Prostate gland (tissue), 2 donors: Measurements from ENCODE around the gene ANKRD36. TPM values are rescaled to one million over a fixed set of nuclear protein-coding genes. Genes with fewer than 3 reads are reported as not detected.
A peak's percentile ranks its signal among the peaks of the same experiment; 100 is the strongest.
"Not testable (repeated sequence)": the region's sequence is repeated elsewhere in the genome, so short reads cannot be mapped to it uniquely, and the experiment has no call there.

Experiments used
- DNase-seq: peaks from one replicate; pipeline ENCODE4 v3.0.0-alpha.2; 2019; ENCODE audit warnings: low spot score
- H3K27ac ChIP-seq, 2 donors: fragments of 200-600 bp; sonication (generic); 2 replicates each; pipeline ENCODE4 v1.5.1; 2017 to 2019
- H3K27me3 ChIP-seq: fragments of 200-600 bp; sonication (generic); replicated peaks from 2 replicates; pipeline ENCODE4 v1.5.1; 2019; ENCODE audit not compliant: insufficient read depth
- H3K36me3 ChIP-seq, 2 donors: fragments of 200-600 bp; sonication (generic); 1 replicate in 1 of 2; 2 replicates in 1 of 2; pipeline versions ENCODE4 v1.5.1 to v1.8.1; 2017 to 2019
- H3K4me1 ChIP-seq: fragments of 200-600 bp; sonication (generic); replicated peaks from 2 replicates; pipeline ENCODE4 v1.5.1; 2019
- H3K4me3 ChIP-seq, 2 donors: fragments of 200-600 bp; sonication (generic); 2 replicates each; pipeline ENCODE4 v1.5.1; 2017 to 2019
- H3K9me3 ChIP-seq: fragments of 200-600 bp; sonication (generic); 2 replicates; pipeline ENCODE4 v1.5.1; 2017
- CTCF ChIP-seq, 4 experiments: fragments of 200-600 bp in 2 of 4; fragments of 450-650 bp in 2 of 4; sonication (generic) in 2 of 4; IDR thresholded peaks; 1 replicate in 3 of 4; 2 replicates in 1 of 4; pipeline ENCODE4 v1.5.1; 2016 to 2019; ENCODE audit warnings: antibody characterized with exemption in 4 of 4, mild to moderate bottlenecking in 2 of 4, moderate library complexity in 2 of 4
- POLR2A ChIP-seq: fragments of 450-650 bp; IDR thresholded peaks from one replicate; pipeline ENCODE4 v1.6.1; 2016; ENCODE audit warnings: antibody characterized with exemption, mild to moderate bottlenecking
- POLR2AphosphoS5 ChIP-seq: sonication (generic); formaldehyde crosslinking; IDR thresholded peaks from one replicate; pipeline ENCODE4 v1.6.1; 2017; ENCODE audit warnings: antibody characterized with exemption
- WGBS: methylation state at CpG from one replicate; pipeline ENCODE4 v1.1.5; 2018; 5-methylcytosine and 5-hydroxymethylcytosine counted together
- intact Hi-C: fragments of 100-400 bp; cut with DNase I; formaldehyde crosslinking; loops from one replicate; pipeline ENCODE4 v1.14.2; 2022
- total RNA-seq, 2 donors: library from RNA; depleted of rRNA; stranded (reverse); fragments of >200 nt; gene quantifications; one replicate each; pipeline ENCODE4 v1.1.0, GENCODE V29; 2016

The ANKRD36 gene
- total RNA-seq, 2 donors from 2014 or later: 16.3 to 26.2 TPM

GRCh38 chr2:97083516-97083915 is 29.4 kb upstream of the ANKRD36 start:
- H3K27me3 ChIP-seq, DNase-seq, H3K27ac ChIP-seq, intact Hi-C loops, H3K4me3 ChIP-seq, H3K4me1 ChIP-seq, H3K36me3 ChIP-seq, H3K9me3 ChIP-seq: not testable (repeated sequence)
- 72% methylated on average over 7 of the region's 7 CpGs for WGBS

- H3K9me3 ChIP-seq, H3K36me3 ChIP-seq, H3K4me1 ChIP-seq, H3K27me3 ChIP-seq, H3K4me3 ChIP-seq, DNase-seq, H3K27ac ChIP-seq, intact Hi-C loops: not testable (repeated sequence)
- WGBS: 72% methylated on average over 2 of the region's 7 CpGs
These were observed 27.9 kb upstream of the ANKRD36 start for GRCh38 chr2:97085093-97085492.

GRCh38 chr2:97088706-97089105 is 24.2 kb upstream of the ANKRD36 start:
- H3K4me3 ChIP-seq, H3K9me3 ChIP-seq, DNase-seq, intact Hi-C loops, H3K36me3 ChIP-seq, H3K27me3 ChIP-seq, H3K27ac ChIP-seq, H3K4me1 ChIP-seq: not testable (repeated sequence)
- 100% methylated on average over 1 of the region's 1 CpG for WGBS

- DNase-seq, H3K4me1 ChIP-seq, intact Hi-C loops, H3K27ac ChIP-seq, H3K9me3 ChIP-seq, H3K36me3 ChIP-seq, H3K4me3 ChIP-seq, H3K27me3 ChIP-seq: not testable (repeated sequence)
- 80% methylated on average over 2 of the region's 2 CpGs for WGBS
These were observed 20.0 kb upstream of the ANKRD36 start for GRCh38 chr2:97092946-97093345.

- H3K9me3 ChIP-seq, DNase-seq, H3K36me3 ChIP-seq, H3K27me3 ChIP-seq, H3K4me1 ChIP-seq, intact Hi-C loops, H3K4me3 ChIP-seq, H3K27ac ChIP-seq: not testable (repeated sequence)
- 52% methylated on average over 5 of the region's 33 CpGs for WGBS
These were observed 18.8 kb upstream of the ANKRD36 start for GRCh38 chr2:97093983-97094771.

GRCh38 chr2:97094772-97095611 is 18.0 kb upstream of the ANKRD36 start, which contains the start of gene FAHD2B:
FAHD2B (minus strand) TSS chr2:97094882; CDS start chr2:97091706, 3,176 bp downstream.
- intact Hi-C loops: not testable (repeated sequence)
- DNase-seq: peak; percentile 84
- H3K4me3 ChIP-seq: peak within 1 kb of the TSS; percentile 30 to 33

GRCh38 chr2:97095661-97096060 is 17.3 kb upstream of the ANKRD36 start:
- TF ChIP-seq POLR2AphosphoS5 (no peak), POLR2A (no peak), CTCF (IDR thresholded peaks at IDR 0.05) (no peak)
- H3K27ac ChIP-seq: no peak overlapping the region
- H3K9me3 ChIP-seq: no peaks in the 10 kb centered on the region
- H3K4me1 ChIP-seq: peaks cover 4% of the 10 kb centered on the region
- no peaks in the 10 kb centered on the region for H3K27me3 ChIP-seq
- intact Hi-C loops: no loop called here
- WGBS: 79% methylated on average over 12 of the region's 12 CpGs
- no peak overlapping the region for H3K4me3 ChIP-seq
- DNase-seq: no peak
- H3K36me3 ChIP-seq: no peaks in the 10 kb centered on the region

More at GRCh38 chr2:97094772-97095611, 18.0 kb upstream of the ANKRD36 start, which contains the start of gene FAHD2B:
- not testable (repeated sequence) for H3K9me3 ChIP-seq, H3K36me3 ChIP-seq, H3K4me1 ChIP-seq, H3K27me3 ChIP-seq
- peak within 1 kb of the TSS; percentile 43 to 66 for H3K27ac ChIP-seq
- WGBS: 6% methylated on average over 12 of the region's 48 CpGs

- H3K36me3 ChIP-seq, H3K27ac ChIP-seq, DNase-seq, intact Hi-C loops, H3K27me3 ChIP-seq, H3K4me1 ChIP-seq, H3K9me3 ChIP-seq, H3K4me3 ChIP-seq: not testable (repeated sequence)
- WGBS: 85% methylated on average over 3 of the region's 3 CpGs
These were observed 14.1 kb upstream of the ANKRD36 start for GRCh38 chr2:97098786-97099372.

- H3K36me3 ChIP-seq, DNase-seq, H3K9me3 ChIP-seq, H3K27ac ChIP-seq, H3K4me3 ChIP-seq, intact Hi-C loops, H3K4me1 ChIP-seq, H3K27me3 ChIP-seq: not testable (repeated sequence)
- 89% methylated on average over 2 of the region's 2 CpGs for WGBS
These were observed 6.1 kb upstream of the ANKRD36 start for GRCh38 chr2:97106878-97107277.

GRCh38 chr2:97111246-97111645 is 1.7 kb upstream of the ANKRD36 start:
- H3K36me3 ChIP-seq, DNase-seq, H3K27me3 ChIP-seq, H3K9me3 ChIP-seq, H3K27ac ChIP-seq, H3K4me1 ChIP-seq, intact Hi-C loops, H3K4me3 ChIP-seq: not testable (repeated sequence)
- 88% methylated on average over 9 of the region's 9 CpGs for WGBS
